Neural cell (in vitro differentiated cells): Measurements from ENCODE around the gene GFRA4. TPM values are rescaled to one million over a fixed set of nuclear protein-coding genes. Genes with fewer than 3 reads are reported as not detected.

Experiments used
- H2AFZ ChIP-seq: fragments of 200-600, 300-800 bp; sonication (generic), shearing (Covaris generic); 2 replicates; pipeline ENCODE4 v1.6.0; 2014; ENCODE audit warnings: low read depth, mild to moderate bottlenecking, antibody characterized with exemption, low read length, moderate library complexity
- H3F3A ChIP-seq: fragments of 200-600 bp; shearing (Covaris generic); 2 replicates; pipeline ENCODE4 v1.6.1; 2016; ENCODE audit warnings: mild to moderate bottlenecking, moderate library complexity, mixed read lengths, antibody characterized with exemption, low read length; ENCODE audit not compliant: insufficient read depth, poor library complexity, severe bottlenecking
- H3K27ac ChIP-seq: fragments of 200-600, 300-800 bp; sonication (generic), shearing (Covaris generic); 2 replicates; pipeline ENCODE4 v1.5.1; 2014; ENCODE audit warnings: mild to moderate bottlenecking, low read length, moderate library complexity
- H3K27me3 ChIP-seq: fragments of 300-800, 200-600 bp; sonication (generic), shearing (Covaris generic); 2 replicates; pipeline ENCODE4 v1.6.0; 2014; ENCODE audit warnings: mild to moderate bottlenecking, low read depth, low read length, moderate library complexity; ENCODE audit not compliant: insufficient read depth
- H3K36me3 ChIP-seq: fragments of 300-800, 200-600 bp; sonication (generic), shearing (Covaris generic); 2 replicates; pipeline ENCODE4 v1.5.1; 2014; ENCODE audit warnings: mild to moderate bottlenecking, antibody characterized with exemption, low read length, moderate library complexity; ENCODE audit not compliant: insufficient read depth
- H3K4me2 ChIP-seq: fragments of 300-800, 200-600 bp; sonication (generic), shearing (Covaris generic); 2 replicates; pipeline ENCODE4 v1.6.0; 2014; ENCODE audit warnings: mild to moderate bottlenecking, low read length
- H3K4me3 ChIP-seq: fragments of 300-800, 200-600 bp; sonication (generic), shearing (Covaris generic); 2 replicates; pipeline ENCODE4 v1.5.1; 2014; ENCODE audit warnings: mild to moderate bottlenecking, low read length, moderate library complexity
- H3K79me2 ChIP-seq: fragments of 200-600 bp; shearing (Covaris generic); replicated peaks from 2 replicates; pipeline ENCODE4 v1.6.0; 2014; ENCODE audit warnings: mild to moderate bottlenecking, low read length, moderate library complexity; ENCODE audit not compliant: insufficient read depth
- H3K9ac ChIP-seq: fragments of 300-800, 200-600 bp; sonication (generic), shearing (Covaris generic); 2 replicates; pipeline ENCODE4 v1.6.1; 2016; ENCODE audit warnings: mild to moderate bottlenecking, low read length, mixed read lengths
- H3K9me2 ChIP-seq: fragments of 200-600 bp; shearing (Covaris generic); 2 replicates; pipeline ENCODE4 v1.6.1; 2016; ENCODE audit warnings: mild to moderate bottlenecking, low read length, mixed read lengths; ENCODE audit not compliant: insufficient read depth
- H3K9me3 ChIP-seq: fragments of 200-600, 300-800 bp; sonication (generic), shearing (Covaris generic); 2 replicates; pipeline ENCODE4 v1.6.1; 2016; ENCODE audit warnings: mild to moderate bottlenecking, mixed run types, low read length, moderate library complexity, mixed read lengths
- H4K20me1 ChIP-seq: fragments of 200-600 bp; shearing (Covaris generic); 2 replicates; pipeline ENCODE4 v1.6.1; 2016; ENCODE audit warnings: mild to moderate bottlenecking, mixed run types; ENCODE audit not compliant: insufficient read depth
- CTCF ChIP-seq: fragments of 450-650 bp; IDR thresholded peaks from 2 replicates; pipeline ENCODE4 v1.5.1; 2014; ENCODE audit warnings: antibody characterized with exemption, mild to moderate bottlenecking, moderate library complexity; ENCODE audit not compliant: poor library complexity, severe bottlenecking
- EP300 ChIP-seq: fragments of 450-650 bp; conservative IDR thresholded peaks from 2 replicates; pipeline ENCODE4 v1.6.1; 2014; ENCODE audit warnings: antibody characterized with exemption, mild to moderate bottlenecking, moderate library complexity; ENCODE audit not compliant: poor library complexity, severe bottlenecking
- EZH2 ChIP-seq: fragments of 200-600, 300-800 bp; shearing (Covaris generic), sonication (generic); IDR thresholded peaks from 2 replicates; pipeline ENCODE4 v1.6.1; 2014; ENCODE audit warnings: antibody characterized with exemption, low read length, borderline replicate concordance, mild to moderate bottlenecking; ENCODE audit not compliant: insufficient read depth, poor library complexity, severe bottlenecking
- MXI1 ChIP-seq: fragments of 450-650 bp; conservative IDR thresholded peaks from 2 replicates; pipeline ENCODE4 v1.6.1; 2014; ENCODE audit warnings: antibody characterized with exemption, mild to moderate bottlenecking; ENCODE audit not compliant: poor library complexity, severe bottlenecking
- POLR2AphosphoS5 ChIP-seq: IDR thresholded peaks from 2 replicates; pipeline ENCODE4 v1.6.1; 2012
- RAD21 ChIP-seq: fragments of 450-650 bp; conservative IDR thresholded peaks from 2 replicates; pipeline ENCODE4 v1.6.1; 2014; ENCODE audit warnings: antibody characterized with exemption, mild to moderate bottlenecking, moderate library complexity
- REST ChIP-seq: IDR thresholded peaks from 2 replicates; pipeline ENCODE4 v1.6.1; 2012; ENCODE audit warnings: borderline replicate concordance
- SMC3 ChIP-seq: fragments of 450-650 bp; conservative IDR thresholded peaks from 2 replicates; pipeline ENCODE4 v1.6.1; 2014; ENCODE audit warnings: antibody characterized with exemption, mild to moderate bottlenecking, moderate library complexity; ENCODE audit not compliant: poor library complexity
- polyA plus RNA-seq: library from polyadenylated mRNA; depleted of rRNA; stranded (reverse); fragments of >200 nt; gene quantifications from 2 replicates; pipeline ENCODE4 v1.2.3, GENCODE V29; 2014

Gene GFRA4
- polyA plus RNA-seq, 1 donor from 2014 or later, result not detected

- Histone ChIP-seq H3K9me2 (no peaks in the 10 kb centered on the region), H3K4me2 (no peak overlapping the region), H4K20me1 (no peaks in the 10 kb centered on the region), H3K79me2 (no peaks in the 10 kb centered on the region), H3K36me3 (no peaks in the 10 kb centered on the region), H3K27ac (no peak overlapping the region), H3K9me3 (no peaks in the 10 kb centered on the region), H2AFZ (no peak overlapping the region), H3K9ac (no peak overlapping the region), H3K4me3 (no peak overlapping the region), H3F3A (no peaks in the 10 kb centered on the region), H3K27me3 (no peaks in the 10 kb centered on the region)
- no peak for TF ChIP-seq CTCF
- TF ChIP-seq SMC3, result no peak
- TF ChIP-seq POLR2AphosphoS5, result no peak
- no peak for TF ChIP-seq EP300
- no peak for TF ChIP-seq MXI1
- no peak for TF ChIP-seq RAD21
- no peak for TF ChIP-seq REST
- TF ChIP-seq EZH2, result no peak
These were observed 32.8 kb downstream of the GFRA4 start for GRCh38 chr20:3630429-3630828.

- Histone ChIP-seq H3K27me3 (no peaks in the 10 kb centered on the region), H4K20me1 (no peaks in the 10 kb centered on the region), H2AFZ (no peak overlapping the region), H3K4me2 (no peak overlapping the region), H3K4me3 (no peak overlapping the region), H3K79me2 (no peaks in the 10 kb centered on the region), H3K9ac (no peak overlapping the region), H3K27ac (no peak overlapping the region), H3K9me3 (no peaks in the 10 kb centered on the region), H3F3A (no peaks in the 10 kb centered on the region), H3K9me2 (no peaks in the 10 kb centered on the region), H3K36me3 (no peaks in the 10 kb centered on the region)
- TF ChIP-seq MXI1, result no peak
- no peak for TF ChIP-seq EZH2
- TF ChIP-seq REST, result no peak
- TF ChIP-seq CTCF, result no peak
- no peak for TF ChIP-seq EP300
- no peak for TF ChIP-seq SMC3
- no peak for TF ChIP-seq RAD21
- no peak for TF ChIP-seq POLR2AphosphoS5
These were observed 33.3 kb downstream of the GFRA4 start for GRCh38 chr20:3629893-3630292.
